ENCODE data around the gene STK33. TPM values are rescaled to one million over a fixed set of nuclear protein-coding genes. Genes with fewer than 3 reads are reported as not detected.

STK33 gene
- total RNA-seq, 2 donors from 2014 or later, result 7.3 to 14.8 TPM

GRCh38 chr11:8639655-8640054 lies 45.6 kb upstream of the STK33 start:
- H3K4me3 ChIP-seq, result no peak overlapping the region
- no peak for ATAC-seq
- intact Hi-C loops (cut with DNase I), result no loop called here
- no peaks in the 10 kb centered on the region for H3K4me1 ChIP-seq
- no peak for TF ChIP-seq CTCF (IDR thresholded peaks at IDR 0.05)
- TF ChIP-seq POLR2A (IDR thresholded peaks at IDR 0.05), result no peak
- peaks cover 0 to 5% of the 10 kb centered on the region in 2 donors for H3K36me3 ChIP-seq (replicated peaks in 1 of 2; ENCODE audit: insufficient read depth in 1 of 2, low read depth in 2 of 2)
- WGBS, 2 donors, result 77 to 79% methylated on average over 3 of the region's 3 CpGs
- H3K27ac ChIP-seq, result no peak overlapping the region
- H3K9me3 ChIP-seq, result no peaks in the 10 kb centered on the region
- no peaks in the 10 kb centered on the region for H3K27me3 ChIP-seq
- DNase-seq, result no peak

DNA sequence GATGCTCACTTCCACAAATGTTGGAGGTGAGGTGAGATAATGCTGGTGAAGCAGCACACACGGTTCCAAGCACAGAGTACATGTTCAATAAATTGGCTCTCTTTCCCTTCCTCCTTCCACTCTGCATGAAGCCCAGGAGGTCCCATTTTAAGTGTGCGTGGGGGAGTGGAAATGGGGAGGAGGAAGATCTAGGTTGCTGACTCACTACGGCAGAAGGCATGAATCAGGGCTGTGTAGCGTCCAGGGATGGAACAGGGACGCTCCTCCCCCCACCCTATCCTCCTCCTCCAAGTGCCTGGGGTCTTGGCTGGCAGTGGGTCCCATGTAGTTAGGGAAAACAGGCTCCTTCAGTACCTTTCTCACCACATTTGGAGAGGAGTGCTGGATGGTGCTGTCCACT lies 44.3 kb upstream of the STK33 start:
- H3K4me3 ChIP-seq, result no peak overlapping the region
- H3K27ac ChIP-seq, result no peak overlapping the region
- intact Hi-C loops (cut with DNase I), result no loop called here
- 86 to 87% methylated on average over 5 of the region's 5 CpGs for WGBS, 2 donors
- H3K27me3 ChIP-seq, result no peaks in the 10 kb centered on the region
- peaks cover 0 to 5% of the 10 kb centered on the region in 2 donors for H3K36me3 ChIP-seq (replicated peaks in 1 of 2; ENCODE audit: insufficient read depth in 1 of 2, low read depth in 2 of 2)
- H3K4me1 ChIP-seq, result no peaks in the 10 kb centered on the region
- no peaks in the 10 kb centered on the region for H3K9me3 ChIP-seq
- no peak for ATAC-seq
- no peak for TF ChIP-seq POLR2A (IDR thresholded peaks at IDR 0.05)
- DNase-seq, result no peak

DNA sequence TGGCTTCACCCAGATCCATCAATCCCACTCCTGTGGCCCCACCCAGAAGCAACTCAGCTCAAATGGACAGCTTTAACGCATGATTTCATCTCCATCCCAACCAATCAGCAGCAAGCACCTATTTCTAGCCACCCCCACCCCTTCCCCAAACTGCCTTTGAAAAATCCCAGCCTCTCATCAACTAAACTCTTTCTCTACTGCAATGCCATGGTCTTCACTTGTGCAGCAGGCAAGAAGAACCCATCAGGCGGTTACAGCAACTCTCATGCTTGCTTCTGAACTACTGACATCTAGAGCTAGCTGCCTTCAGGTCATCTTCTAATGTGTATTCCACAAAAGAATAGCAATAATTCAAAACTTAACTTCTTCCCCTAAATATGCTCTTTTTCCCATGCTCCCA lies 42.1 kb upstream of the STK33 start:
- TF ChIP-seq CTCF (IDR thresholded peaks at IDR 0.05), result no peak
- no peak for TF ChIP-seq POLR2A (IDR thresholded peaks at IDR 0.05)
- H3K27me3 ChIP-seq, result no peaks in the 10 kb centered on the region
- intact Hi-C loops (cut with DNase I), result no loop called here
- no peak overlapping the region for H3K4me3 ChIP-seq
- H3K4me1 ChIP-seq, result no peaks in the 10 kb centered on the region
- H3K9me3 ChIP-seq, result no peaks in the 10 kb centered on the region
- DNase-seq (no peak), ATAC-seq (no peak)
- peaks cover 0 to 2% of the 10 kb centered on the region in 2 donors for H3K36me3 ChIP-seq (replicated peaks in 1 of 2; ENCODE audit: insufficient read depth in 1 of 2, low read depth in 2 of 2)
- no peak overlapping the region for H3K27ac ChIP-seq
- 94 to 98% methylated on average over 2 of the region's 2 CpGs for WGBS, 2 donors

- TF ChIP-seq CTCF (IDR thresholded peaks at IDR 0.05) (no peak), POLR2A (IDR thresholded peaks at IDR 0.05) (no peak)
- 91 to 94% methylated on average over 6 of the region's 6 CpGs for WGBS, 2 donors
- DNase-seq, result no peak
- H3K27ac ChIP-seq, result no peak overlapping the region
- H3K4me1 ChIP-seq, result no peaks in the 10 kb centered on the region
- no peaks in the 10 kb centered on the region for H3K27me3 ChIP-seq
- no peak for ATAC-seq
- no peaks in the 10 kb centered on the region for H3K9me3 ChIP-seq
- H3K36me3 ChIP-seq (replicated peaks in 1 of 2; ENCODE audit: insufficient read depth in 1 of 2, low read depth in 2 of 2), result no peaks in the 10 kb centered on the region
- intact Hi-C loops (cut with DNase I), result no loop called here
- H3K4me3 ChIP-seq, result no peak overlapping the region
Measured at GRCh38 chr11:8634498-8634897, 40.5 kb upstream of the STK33 start.

DNA sequence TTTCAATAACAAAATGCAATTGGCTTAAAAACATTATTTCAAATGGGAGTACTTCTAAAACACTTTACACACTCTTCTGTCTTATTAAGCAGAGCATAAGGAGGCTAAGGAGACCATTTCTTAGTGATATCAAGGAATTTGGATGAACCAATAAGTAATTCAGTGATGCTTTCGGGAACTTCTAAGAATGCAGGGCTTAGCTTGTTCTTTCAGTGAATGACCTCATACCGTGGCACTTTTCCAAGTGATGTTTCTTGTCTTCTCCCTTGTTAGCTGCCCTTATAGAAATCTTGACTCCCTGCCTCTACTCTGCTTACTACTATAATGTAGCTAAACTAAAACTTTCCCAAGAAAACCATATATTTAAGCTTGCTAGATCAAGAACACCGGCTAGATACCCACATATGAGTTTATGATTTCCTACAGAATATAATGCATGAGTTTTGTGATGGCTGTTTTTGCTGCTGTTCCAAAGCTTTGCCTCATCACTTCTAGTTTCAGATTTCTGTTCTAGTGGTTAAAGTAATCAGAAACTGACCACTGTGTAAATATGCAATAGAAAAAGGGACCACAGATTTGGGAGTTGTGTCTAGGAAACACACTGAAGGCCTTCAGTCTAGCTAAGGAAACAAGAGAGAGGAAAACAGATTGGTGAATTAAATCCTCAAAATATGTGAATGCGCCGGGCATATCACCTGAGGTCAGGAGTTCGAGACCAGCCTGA lies 37.5 kb upstream of the STK33 start:
- Histone ChIP-seq H3K27ac (no peak overlapping the region), H3K4me3 (no peak overlapping the region), H3K36me3 (replicated peaks in 1 of 2; ENCODE audit: insufficient read depth in 1 of 2, low read depth in 2 of 2) (no peaks in the 10 kb centered on the region), H3K27me3 (no peaks in the 10 kb centered on the region), H3K9me3 (no peaks in the 10 kb centered on the region), H3K4me1 (no peaks in the 10 kb centered on the region)
- ATAC-seq, result no peak
- 87 to 92% methylated on average over 6 of the region's 6 CpGs for WGBS, 2 donors
- TF ChIP-seq CTCF (IDR thresholded peaks at IDR 0.05) (no peak), POLR2A (IDR thresholded peaks at IDR 0.05) (no peak)
- peak in 1 of 4 donors; percentile 17 for DNase-seq
- intact Hi-C loops (cut with DNase I), result no loop called here

Measured in body of pancreas (tissue), 4 donors.